ENCODE results near the gene CRACR2A. TPM values are rescaled to one million over a fixed set of nuclear protein-coding genes. Genes with fewer than 3 reads are reported as not detected.
A peak's percentile ranks its signal among the peaks of the same experiment; 100 is the strongest.

Gene CRACR2A
- total RNA-seq, 1 donor from 2014 or later = 5.2 TPM

GRCh38 chr12:3632256-3632655 lies 120.7 kb downstream of the CRACR2A start:
- ATAC-seq (ENCODE audit: poor library complexity) = no peak
- no peak for DNase-seq
- intact Hi-C loops (cut with DNase I) = no loop called here

DNA sequence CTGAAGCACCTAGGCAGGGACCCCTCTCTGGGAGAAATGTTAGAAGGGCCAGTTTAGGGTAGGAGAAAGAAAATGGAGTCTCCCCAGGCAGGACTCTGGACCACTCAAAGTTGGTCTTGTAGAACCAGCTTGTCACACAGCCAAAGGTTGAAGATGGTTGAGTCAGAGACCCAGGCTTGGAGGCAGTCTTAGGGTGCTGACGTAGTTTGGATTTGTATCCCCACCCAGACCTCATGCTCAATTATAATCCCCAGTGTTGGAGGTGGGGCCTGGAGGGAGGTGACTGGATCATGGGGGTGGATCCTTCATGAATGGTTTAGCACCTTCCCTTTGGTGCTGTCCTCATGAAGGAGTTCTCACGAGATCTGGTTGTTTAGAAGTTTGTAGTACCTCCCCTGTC lies 121.2 kb downstream of the CRACR2A start:
- intact Hi-C loops (cut with DNase I) = no loop called here
- ATAC-seq (ENCODE audit: poor library complexity) = no peak
- DNase-seq = no peak

GRCh38 chr12:3631272-3631637 lies 121.7 kb downstream of the CRACR2A start:
- ATAC-seq (ENCODE audit: poor library complexity) = no peak
- intact Hi-C loops (cut with DNase I) = no loop called here
- DNase-seq = no peak

DNA sequence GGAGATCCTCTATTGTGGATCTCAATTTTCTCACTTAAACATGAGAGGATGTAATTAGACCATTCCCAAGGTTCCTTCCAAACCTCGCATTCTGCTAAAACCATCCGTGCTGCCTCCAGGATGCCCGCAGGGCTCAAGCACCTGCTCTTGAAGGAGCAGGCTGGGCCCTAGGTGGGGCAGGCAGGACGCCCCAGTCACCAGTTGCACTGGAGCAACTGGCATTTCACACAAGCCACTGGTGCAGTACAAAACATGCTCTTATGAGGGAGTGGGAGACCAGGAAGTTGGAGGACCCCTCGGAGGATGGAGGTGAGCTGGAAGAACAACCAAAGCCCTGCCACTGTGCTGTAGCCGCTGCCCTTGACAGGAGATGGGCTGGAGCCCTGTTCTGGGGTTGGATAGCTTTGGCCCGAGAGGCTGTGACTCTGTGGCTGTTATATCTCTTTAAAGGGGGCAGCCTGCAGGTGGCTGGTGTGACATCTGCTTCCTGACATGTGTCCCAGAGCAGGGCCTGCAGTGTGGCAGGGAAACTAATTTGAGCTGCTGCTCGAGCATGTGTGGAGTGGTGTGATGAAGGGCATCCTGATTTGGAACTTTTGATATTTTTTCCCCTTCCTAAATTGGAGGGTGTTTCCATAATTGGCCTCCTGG lies 122.2 kb downstream of the CRACR2A start:
- ATAC-seq (ENCODE audit: poor library complexity) (no peak), DNase-seq (no peak)
- intact Hi-C loops (cut with DNase I) = no loop called here

GRCh38 chr12:3630111-3630510 lies 122.8 kb downstream of the CRACR2A start:
- intact Hi-C loops (cut with DNase I) = no loop called here
- ATAC-seq (ENCODE audit: poor library complexity) = no peak
- no peak for DNase-seq

GRCh38 chr12:3629057-3629830 lies 123.7 kb downstream of the CRACR2A start:
- intact Hi-C loops (cut with DNase I) = no loop called here
- ATAC-seq (ENCODE audit: poor library complexity) (peak; percentile 64), DNase-seq (no peak)

GRCh38 chr12:3628629-3629028 lies 124.3 kb downstream of the CRACR2A start:
- ATAC-seq (ENCODE audit: poor library complexity) (no peak), DNase-seq (no peak)
- intact Hi-C loops (cut with DNase I) = no loop called here

- ATAC-seq (ENCODE audit: poor library complexity) (no peak), DNase-seq (no peak)
- intact Hi-C loops (cut with DNase I) = no loop called here
Measured at GRCh38 chr12:3627336-3627735, 125.6 kb downstream of the CRACR2A start.

GRCh38 chr12:3624273-3624672 lies 128.6 kb downstream of the CRACR2A start:
- no peak for DNase-seq
- intact Hi-C loops (cut with DNase I) = no loop called here
- ATAC-seq (ENCODE audit: poor library complexity) = no peak

DNA sequence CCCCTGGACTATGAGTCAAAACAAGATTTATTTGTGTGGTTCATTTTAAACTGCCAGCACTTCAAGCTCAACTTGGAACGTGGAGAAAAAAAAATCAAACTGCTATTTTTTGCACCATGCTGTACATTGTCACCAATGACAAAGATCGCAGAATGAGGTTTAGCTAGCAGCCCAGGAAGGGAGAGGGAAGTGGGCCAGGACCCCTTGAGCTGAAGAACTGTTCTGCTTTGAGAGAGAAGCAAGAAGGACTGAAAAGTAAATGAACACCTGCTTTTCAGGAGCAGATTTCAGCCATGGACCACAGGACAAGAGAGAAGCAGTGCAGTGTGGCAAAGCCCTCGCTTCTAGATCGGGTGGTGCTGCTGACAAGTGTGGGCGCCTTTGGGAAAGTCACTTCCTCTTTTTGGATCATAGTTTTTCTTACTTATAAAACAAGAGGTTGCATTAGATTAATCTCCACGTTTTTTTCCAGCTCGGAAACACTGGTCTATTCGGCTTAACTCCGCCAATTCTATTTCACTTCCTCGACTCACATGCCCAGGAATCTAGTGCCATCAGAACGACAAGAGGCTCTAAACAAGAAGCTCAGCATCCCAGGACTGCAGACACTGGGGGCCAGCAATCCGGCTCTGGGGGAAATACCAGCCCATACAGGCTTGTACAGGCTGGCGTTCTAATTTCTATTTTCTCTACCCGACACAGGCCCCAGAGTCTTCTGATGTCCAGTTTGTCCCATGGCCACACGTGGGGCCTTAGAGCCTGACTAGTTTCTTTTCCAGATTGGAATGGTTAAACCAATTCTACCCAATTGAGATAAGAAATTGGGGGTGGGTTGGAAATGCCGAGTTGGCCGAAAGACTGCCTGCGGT lies 129.9 kb downstream of the CRACR2A start:
- ATAC-seq (ENCODE audit: poor library complexity) (no peak), DNase-seq (no peak)
- intact Hi-C loops (cut with DNase I) = no loop called here

DNA sequence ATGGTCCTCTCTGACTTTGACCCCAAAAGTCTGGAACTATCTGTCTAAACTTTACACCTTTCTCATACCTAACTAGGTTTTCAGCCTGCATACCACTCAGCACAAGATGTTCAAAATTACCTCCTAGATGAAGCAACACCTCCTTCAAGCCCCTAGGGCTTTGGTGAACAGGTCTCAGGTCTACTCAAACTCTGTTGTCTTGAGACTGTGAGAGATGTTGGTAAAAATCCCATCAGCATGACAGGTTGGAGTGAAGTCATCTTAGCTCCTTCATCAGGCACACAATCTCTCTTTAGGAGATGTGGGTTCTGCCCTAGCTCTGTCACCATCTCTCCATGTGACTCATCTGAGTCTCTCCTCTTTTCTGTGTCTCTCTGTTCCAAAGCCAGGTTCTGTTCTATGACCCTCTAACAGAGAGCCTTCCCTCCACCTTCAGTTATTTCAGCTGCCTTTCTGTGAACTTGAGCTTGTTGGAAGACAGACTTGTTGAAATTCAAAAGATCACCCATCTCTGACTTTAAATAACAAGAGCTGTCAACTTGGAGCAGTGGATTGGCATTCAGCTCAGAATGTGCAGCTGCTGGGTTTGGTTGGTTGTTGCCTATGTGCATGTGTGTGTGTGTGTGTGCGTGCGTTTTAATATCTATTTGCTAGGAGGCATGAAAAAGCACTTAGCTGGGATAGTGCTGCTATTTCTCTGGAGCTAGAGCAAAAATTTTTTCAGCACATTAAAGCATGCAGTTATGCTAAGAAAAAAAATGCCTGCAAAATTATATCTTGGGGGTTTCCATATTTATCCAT lies 130.7 kb downstream of the CRACR2A start:
- ATAC-seq (ENCODE audit: poor library complexity) (no peak), DNase-seq (no peak)
- intact Hi-C loops (cut with DNase I) = no loop called here

- intact Hi-C loops (cut with DNase I) = no loop called here
- DNase-seq (no peak), ATAC-seq (ENCODE audit: poor library complexity) (no peak)
Measured at GRCh38 chr12:3620856-3621255, 132.1 kb downstream of the CRACR2A start.

DNA sequence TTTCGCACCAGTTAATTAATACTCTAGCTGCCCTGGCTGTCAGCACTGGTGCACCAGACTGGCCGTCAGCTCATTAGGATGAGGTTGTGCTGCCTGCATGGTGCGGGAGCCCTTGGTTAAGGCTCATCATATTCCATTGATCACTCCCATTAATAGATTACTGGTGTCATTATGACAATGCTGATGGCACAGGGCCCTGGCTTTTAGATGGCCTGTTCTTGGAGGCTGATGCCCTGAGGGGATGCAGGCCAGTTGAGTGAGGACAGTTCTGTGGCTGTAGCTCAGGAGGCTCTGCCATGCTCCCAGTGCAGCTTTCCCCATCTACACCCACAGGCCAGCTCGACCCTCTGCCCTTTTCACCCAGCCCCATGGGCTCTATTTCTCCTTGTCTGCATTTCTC lies 135.3 kb downstream of the CRACR2A start:
- ATAC-seq (ENCODE audit: poor library complexity) (no peak), DNase-seq (no peak)
- intact Hi-C loops (cut with DNase I) = no loop called here

- intact Hi-C loops (cut with DNase I) = no loop called here
- ATAC-seq (ENCODE audit: poor library complexity) (no peak), DNase-seq (no peak)
Measured at GRCh38 chr12:3615862-3616261, 137.0 kb downstream of the CRACR2A start.

DNA sequence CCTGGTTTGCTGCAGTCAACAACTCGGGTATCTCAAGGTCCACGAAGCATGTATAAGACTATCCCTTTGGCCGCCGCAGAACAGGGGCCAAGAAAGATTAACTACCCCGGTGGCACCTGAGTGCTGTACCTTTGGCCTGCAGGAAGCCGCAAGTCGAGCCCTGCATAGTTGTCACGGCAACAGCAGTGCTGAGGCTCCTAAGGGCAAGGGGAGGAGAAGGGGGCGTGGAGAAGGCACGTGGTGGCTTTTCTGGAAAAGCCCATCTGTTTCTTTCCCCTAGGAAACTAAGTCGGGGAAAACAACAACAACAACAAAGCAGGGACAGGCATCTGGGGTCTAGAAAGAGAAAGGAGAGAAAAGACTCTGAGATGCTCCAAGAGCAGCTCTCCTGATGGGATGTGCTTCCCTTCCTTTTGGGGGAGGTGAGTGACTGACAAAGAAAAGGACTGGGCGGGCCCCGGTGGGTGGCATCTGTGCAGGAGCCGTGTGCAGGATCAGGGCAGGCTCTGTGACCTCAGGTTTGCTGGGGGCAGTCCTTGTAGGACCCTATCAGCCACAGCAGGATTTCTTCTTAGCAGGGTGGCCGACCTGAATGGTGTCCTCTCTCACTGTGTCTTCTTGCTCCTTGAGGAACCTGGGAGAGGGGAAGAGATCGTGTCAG lies 138.0 kb downstream of the CRACR2A start:
- ATAC-seq (ENCODE audit: poor library complexity) = no peak
- intact Hi-C loops (cut with DNase I) = no loop called here
- no peak for DNase-seq

DNA sequence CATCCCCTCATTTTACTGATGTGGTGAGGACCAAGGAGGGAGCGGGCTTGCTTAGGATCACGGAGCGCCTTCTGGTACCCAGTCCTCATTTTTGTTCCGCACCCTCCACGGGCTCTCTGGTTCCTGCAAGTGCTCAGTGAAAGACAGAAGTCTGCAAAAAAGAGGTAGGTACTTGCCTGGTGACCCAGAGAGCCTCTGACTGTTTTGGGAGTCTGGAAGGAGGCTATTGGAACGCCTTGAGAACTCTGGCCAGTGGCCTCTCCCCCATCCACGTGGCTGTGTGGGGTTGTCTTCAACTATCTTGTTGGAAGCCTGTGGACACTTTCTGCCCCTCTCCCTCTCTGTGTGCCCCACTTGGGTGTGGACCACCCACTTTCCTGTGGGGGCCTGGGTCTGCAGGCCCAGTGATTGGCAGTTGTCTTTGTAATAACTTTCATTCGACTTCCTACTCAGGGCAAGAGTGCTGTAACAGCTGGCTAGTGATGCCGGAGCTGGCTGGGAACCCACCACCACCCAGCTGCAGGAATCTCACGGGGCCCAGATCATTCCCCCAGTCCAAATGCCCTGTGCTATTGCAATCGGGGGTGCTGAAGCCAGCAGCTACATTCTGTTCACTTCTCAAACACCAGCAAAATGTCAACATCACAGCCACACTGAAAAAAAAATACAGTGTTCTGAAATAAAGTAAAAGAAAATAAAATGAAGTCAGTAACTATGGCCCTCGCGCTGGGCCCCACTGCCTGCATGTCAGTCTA lies 139.1 kb downstream of the CRACR2A start:
- intact Hi-C loops (cut with DNase I) = no loop called here
- ATAC-seq (ENCODE audit: poor library complexity) (no peak), DNase-seq (no peak)

- DNase-seq = no peak
- intact Hi-C loops (cut with DNase I) = no loop called here
- peak; percentile 88 for ATAC-seq (ENCODE audit: poor library complexity)
Measured at GRCh38 chr12:3611860-3612703, 140.8 kb downstream of the CRACR2A start.

Data from Right ventricle myocardium superior (tissue), 1 donor.